SK-N-SH (cell line): Measurements from ENCODE around the gene UGT1A1. TPM values are rescaled to one million over a fixed set of nuclear protein-coding genes. Genes with fewer than 3 reads are reported as not detected.

Source experiments
- CTCF ChIA-PET: fragments of 300-600, 350-600 bp; formaldehyde crosslinking; extraction: SDS; loops from one replicate; lab custom pipeline; 2021; lab: Yijun Ruan, JAX
- POLR2A ChIA-PET: fragments of 350-600 bp; sonication (Branson Sonifier 250); formaldehyde crosslinking; extraction: SDS; loops from one replicate; lab custom pipeline; 2020; ENCODE audit warnings: antibody characterized with exemption, inconsistent platforms; lab: Yijun Ruan, JAX
- DNase-seq: peaks from one replicate; pipeline ENCODE4 v3.0.0; 2012
- H2AFZ ChIP-seq: fragments of 200-600 bp; sonication (generic); 2 replicates; pipeline ENCODE4 v1.8.1; 2016; ENCODE audit warnings: antibody characterized with exemption, mild to moderate bottlenecking, low read depth
- H3F3A ChIP-seq: fragments of 200-600 bp; sonication (generic); replicated peaks from 2 replicates; pipeline ENCODE3; 2016; ENCODE audit warnings: antibody characterized with exemption, mild to moderate bottlenecking; ENCODE audit not compliant: insufficient read depth
- H3K27ac ChIP-seq, 2 experiments: fragments of 200-500 bp in 1 of 2; fragments of 200-600 bp in 1 of 2; sonication (Bioruptor generic) in 1 of 2; sonication (generic), shearing (Covaris generic) in 1 of 2; 2 replicates each; pipeline versions ENCODE4 v1.5.1 to v1.6.1; 2014 to 2016; ENCODE audit warnings: low read depth in 2 of 2, inconsistent platforms in 1 of 2, low read length in 1 of 2, mild to moderate bottlenecking in 1 of 2, mixed read lengths in 1 of 2
- H3K27me3 ChIP-seq: fragments of 200-600 bp; sonication (generic), shearing (Covaris generic); 2 replicates; pipeline ENCODE4 v1.6.1; 2016; ENCODE audit warnings: mixed run types; ENCODE audit not compliant: insufficient read depth
- H3K36me3 ChIP-seq, 2 experiments: fragments of 200-500 bp in 1 of 2; fragments of 200-600 bp in 1 of 2; sonication (Bioruptor generic) in 1 of 2; sonication (generic) in 1 of 2; replicated peaks in 1 of 2; 2 replicates each; pipeline versions ENCODE3 to v1.5.1; 2014 to 2016; ENCODE audit warnings: low read length in 1 of 2, mild to moderate bottlenecking in 1 of 2; ENCODE audit not compliant: insufficient read depth in 2 of 2, control insufficient read depth in 1 of 2
- H3K4me1 ChIP-seq, 2 experiments: fragments of 200-500 bp in 1 of 2; fragments of 200-600 bp in 1 of 2; sonication (Bioruptor generic) in 1 of 2; sonication (generic), shearing (Covaris generic) in 1 of 2; 2 replicates each; pipeline versions ENCODE4 v1.5.1 to v1.6.1; 2014 to 2016; ENCODE audit warnings: low read depth in 1 of 2, low read length in 1 of 2, mixed run types in 1 of 2; ENCODE audit not compliant: insufficient read depth in 2 of 2, control insufficient read depth in 1 of 2
- H3K4me2 ChIP-seq: fragments of 200-600 bp; sonication (generic), shearing (Covaris generic); 2 replicates; pipeline ENCODE4 v1.6.1; 2017; ENCODE audit warnings: mixed run types
- H3K4me3 ChIP-seq, 2 experiments: fragments of 200-500 bp in 1 of 2; fragments of 200-600 bp in 1 of 2; sonication (Bioruptor generic) in 1 of 2; sonication (generic), shearing (Covaris generic) in 1 of 2; 2 replicates each; pipeline versions ENCODE4 v1.5.1 to v1.8.1; 2014 to 2016; ENCODE audit warnings: low read depth in 2 of 2, inconsistent platforms in 1 of 2, low read length in 1 of 2, mild to moderate bottlenecking in 1 of 2, mixed read lengths in 1 of 2, moderate library complexity in 1 of 2
- H3K79me2 ChIP-seq: fragments of 200-600 bp; sonication (generic); 2 replicates; pipeline ENCODE4 v1.8.1; 2017; ENCODE audit warnings: mild to moderate bottlenecking; ENCODE audit not compliant: insufficient read depth
- H3K9ac ChIP-seq: fragments of 200-600 bp; sonication (generic); 2 replicates; pipeline ENCODE4 v1.6.1; 2017; ENCODE audit warnings: mixed run types
- H3K9me2 ChIP-seq: fragments of 200-600 bp; sonication (generic); 2 replicates; pipeline ENCODE4 v1.6.1; 2017; ENCODE audit warnings: mixed run types
- H3K9me3 ChIP-seq: fragments of 200-600 bp; sonication (generic); 2 replicates; pipeline ENCODE4 v1.6.1; 2017; ENCODE audit warnings: mixed run types, mild to moderate bottlenecking, moderate library complexity
- H4K20me1 ChIP-seq: fragments of 200-600 bp; sonication (generic); 2 replicates; pipeline ENCODE4 v1.6.1; 2017; ENCODE audit warnings: mild to moderate bottlenecking, mixed run types; ENCODE audit not compliant: insufficient read depth
- ELF1 ChIP-seq: IDR thresholded peaks from 2 replicates; pipeline ENCODE4 v1.4.0; 2012
- EP300 ChIP-seq, 2 experiments: IDR thresholded peaks; 2 replicates each; pipeline versions ENCODE4 v1.4.0 to v1.6.1; 2012; ENCODE audit warnings: borderline replicate concordance in 1 of 2, low read depth in 1 of 2, low read length in 1 of 2
- FOXM1 ChIP-seq: IDR thresholded peaks from 2 replicates; pipeline ENCODE4 v1.4.0; 2012; ENCODE audit warnings: low read depth, mild to moderate bottlenecking
- IRF3 ChIP-seq: fragments of 150-350 bp; IDR thresholded peaks from 2 replicates; pipeline ENCODE4 v1.6.1; 2016; ENCODE audit warnings: mild to moderate bottlenecking, low read depth, low read length
- MXI1 ChIP-seq: IDR thresholded peaks from 2 replicates; pipeline ENCODE4 v1.6.1; 2012; ENCODE audit warnings: mild to moderate bottlenecking, low read depth, low read length, improper control_type of control experiment
- PBX3 ChIP-seq: IDR thresholded peaks from 2 replicates; pipeline ENCODE4; 2012
- POLR2AphosphoS5 ChIP-seq: IDR thresholded peaks from 2 replicates; pipeline ENCODE4 v1.6.1; 2012; ENCODE audit warnings: low read depth, low read length
- RAD21 ChIP-seq: IDR thresholded peaks from 2 replicates; pipeline ENCODE4 v1.6.1; 2012; ENCODE audit warnings: mild to moderate bottlenecking, low read length
- SMC3 ChIP-seq: IDR thresholded peaks from 2 replicates; pipeline ENCODE4 v1.6.1; 2012; ENCODE audit warnings: low read depth, low read length, improper control_type of control experiment
- TAF1 ChIP-seq: IDR thresholded peaks from 2 replicates; pipeline ENCODE4 v1.6.1; 2012; ENCODE audit warnings: low read depth, mild to moderate bottlenecking, low read length, moderate library complexity, borderline replicate concordance
- TEAD4 ChIP-seq: IDR thresholded peaks from 2 replicates; pipeline ENCODE4 v1.4.0; 2012; ENCODE audit warnings: mild to moderate bottlenecking, borderline replicate concordance; ENCODE audit not compliant: insufficient read depth
- USF2 ChIP-seq: fragments of 150-350 bp; IDR thresholded peaks from 2 replicates; pipeline ENCODE4 v1.6.1; 2017; ENCODE audit warnings: antibody characterized with exemption, low read length, low read depth, borderline replicate concordance
- ZBTB33 ChIP-seq: IDR thresholded peaks from 2 replicates; pipeline ENCODE4 v1.4.0; 2012; ENCODE audit warnings: low read depth, borderline replicate concordance
- WGBS: methylation state at CpG from one replicate; pipeline ENCODE4 v1.1.6; 2017; ENCODE audit warnings: low lambda C conversion rate; 5-methylcytosine and 5-hydroxymethylcytosine counted together
- polyA plus RNA-seq, 3 experiments: library from polyadenylated mRNA; depleted of rRNA; stranded (reverse); fragments of >200 nt; gene quantifications; 2 replicates each; pipeline ENCODE4 v1.2.3, GENCODE V29; 2012

UGT1A1 gene
- polyA plus RNA-seq, 1 of the 3 experiments (the other 2 are of a cell fraction): not detected

- TF ChIP-seq PBX3 (no peak), RAD21 (no peak), TAF1 (no peak), ZBTB33 (no peak), ELF1 (no peak)
These were observed 51.0 kb downstream of the UGT1A1 start (continued) for GRCh38 chr2:233811087-233811486.

- TF ChIP-seq MXI1 (no peak), POLR2AphosphoS5 (no peak)
- H3K27ac ChIP-seq: no peak overlapping the region
- CTCF ChIA-PET: no interaction called here
- H3K9me2 ChIP-seq: no peaks in the 10 kb centered on the region
- H3K4me2 ChIP-seq: no peak overlapping the region
- no peaks in the 10 kb centered on the region for H3K79me2 ChIP-seq
- H3K36me3 ChIP-seq: no peaks in the 10 kb centered on the region
- 14% methylated on average over 1 of the region's 8 CpGs for WGBS
- peaks cover 0 to 3% of the 10 kb centered on the region in 2 experiments; a peak in 1 of 4 replicates for H3K4me1 ChIP-seq
- POLR2A ChIA-PET: no interaction called here
- H3F3A ChIP-seq: no peaks in the 10 kb centered on the region
- no peak overlapping the region for H2AFZ ChIP-seq
- H3K27me3 ChIP-seq: no peaks in the 10 kb centered on the region; the same call in 1 of the 2 replicates
- H3K4me3 ChIP-seq: no peak overlapping the region
- no peak for DNase-seq
- no peaks in the 10 kb centered on the region for H4K20me1 ChIP-seq
- H3K9me3 ChIP-seq: no peaks in the 10 kb centered on the region
- H3K9ac ChIP-seq: no peak overlapping the region
These were observed 51.7 kb downstream of the UGT1A1 start for GRCh38 chr2:233811732-233812131.

GRCh38 chr2:233813236-233814055 lies 53.4 kb downstream of the UGT1A1 start:
- Histone ChIP-seq H3F3A (no peaks in the 10 kb centered on the region), H3K36me3 (no peaks in the 10 kb centered on the region), H3K4me2 (no peak overlapping the region), H3K4me1 (peaks cover 0 to 3% of the 10 kb centered on the region in 2 experiments; a peak in 1 of 4 replicates), H3K4me3 (no peak overlapping the region), H2AFZ (no peak overlapping the region), H3K79me2 (no peaks in the 10 kb centered on the region), H4K20me1 (no peaks in the 10 kb centered on the region), H3K9me2 (no peaks in the 10 kb centered on the region), H3K27ac (no peak overlapping the region), H3K27me3 (no peaks in the 10 kb centered on the region; the same call in 1 of the 2 replicates), H3K9me3 (no peaks in the 10 kb centered on the region), H3K9ac (no peak overlapping the region)
- CTCF ChIA-PET: interaction anchor here (1.3 kb wide), 1 partner anchor 105 kb away, joined by 3 read pairs; no protein-coding TSS in a partner anchor
- DNase-seq: no peak
- POLR2A ChIA-PET: no interaction called here
- 51% methylated on average over 3 of the region's 3 CpGs for WGBS
- TF ChIP-seq USF2 (no peak), EP300 (IDR thresholded peaks at IDR 0.05; ENCODE audit: borderline replicate concordance in 1 of 2, low read depth in 1 of 2, low read length in 1 of 2) (no peak), ELF1 (no peak), IRF3 (no peak), TEAD4 (no peak), PBX3 (no peak), ZBTB33 (no peak), FOXM1 (no peak), MXI1 (no peak), SMC3 (no peak)
